Femur (tissue), 1 donor: ENCODE data around the gene METTL21C.

Source experiments
- DNase-seq: peaks from one replicate; pipeline ENCODE4 v3.0.0-alpha.2; 2017

Gene METTL21C

DNA sequence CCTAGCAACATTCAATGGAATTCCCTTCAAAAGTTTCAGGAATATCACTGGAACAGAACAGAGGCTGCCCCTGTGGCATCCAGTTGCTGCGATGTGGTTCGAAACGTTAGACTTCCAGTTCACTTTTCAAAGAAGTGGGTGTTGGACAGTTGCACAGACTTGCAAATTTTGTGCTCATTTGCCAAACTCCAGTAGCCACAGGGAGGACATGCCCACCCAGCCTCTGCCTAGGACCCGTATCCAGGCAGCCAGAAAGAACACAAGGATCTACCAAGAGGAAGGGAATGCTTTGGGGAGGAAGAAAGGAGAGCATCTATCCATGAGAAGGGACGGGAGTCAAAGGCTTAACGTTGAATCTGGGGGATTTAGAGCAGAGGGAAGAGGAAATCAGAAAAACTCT, at the start of gene METTL21C:
Gene METTL21C, minus strand, starts transcription at position 108 of the 400 bp plus-strand sequence. CDS start 546 bp downstream, outside the sequence.
- no peak for DNase-seq

DNA sequence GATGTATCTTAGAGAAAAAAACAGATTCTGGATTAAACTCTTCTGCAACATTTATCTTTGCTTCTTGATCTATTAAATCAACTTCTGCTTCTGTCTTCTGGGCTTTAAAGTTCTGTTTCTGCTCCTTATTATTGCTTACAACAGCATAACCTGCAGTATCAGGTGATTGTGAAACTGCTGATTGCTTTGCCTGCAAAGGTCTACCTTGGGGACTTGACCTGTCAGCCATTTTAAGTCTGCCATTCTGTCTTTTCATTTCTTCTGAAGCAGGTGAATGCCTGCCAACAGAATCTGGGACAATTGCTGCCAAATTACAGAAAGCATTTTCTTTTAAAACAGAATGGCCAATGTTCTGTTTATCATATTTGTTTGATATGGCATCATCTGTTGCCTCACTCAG, 47.7 kb upstream of the METTL21C start:
- no peak for DNase-seq

DNA sequence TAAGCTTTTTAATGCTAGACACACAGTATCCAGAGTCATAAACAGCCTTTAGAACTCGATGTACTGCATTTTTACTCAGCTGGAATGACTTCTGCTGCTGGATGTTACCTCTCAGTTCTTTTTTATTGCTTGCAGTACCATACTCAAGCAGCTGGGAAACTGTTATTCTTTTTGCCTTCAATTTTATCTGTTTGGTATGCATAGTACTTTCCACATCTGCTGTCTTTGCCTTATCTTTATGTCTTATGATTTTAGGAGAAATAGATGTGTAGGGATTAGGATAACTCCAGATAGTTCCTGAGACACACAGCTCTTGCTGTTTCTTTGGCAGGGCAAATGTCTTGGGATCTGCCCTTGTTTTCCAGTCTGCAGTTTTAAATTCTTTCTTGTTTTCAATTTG, 47.3 kb upstream of the METTL21C start:
- no peak for DNase-seq

DNA sequence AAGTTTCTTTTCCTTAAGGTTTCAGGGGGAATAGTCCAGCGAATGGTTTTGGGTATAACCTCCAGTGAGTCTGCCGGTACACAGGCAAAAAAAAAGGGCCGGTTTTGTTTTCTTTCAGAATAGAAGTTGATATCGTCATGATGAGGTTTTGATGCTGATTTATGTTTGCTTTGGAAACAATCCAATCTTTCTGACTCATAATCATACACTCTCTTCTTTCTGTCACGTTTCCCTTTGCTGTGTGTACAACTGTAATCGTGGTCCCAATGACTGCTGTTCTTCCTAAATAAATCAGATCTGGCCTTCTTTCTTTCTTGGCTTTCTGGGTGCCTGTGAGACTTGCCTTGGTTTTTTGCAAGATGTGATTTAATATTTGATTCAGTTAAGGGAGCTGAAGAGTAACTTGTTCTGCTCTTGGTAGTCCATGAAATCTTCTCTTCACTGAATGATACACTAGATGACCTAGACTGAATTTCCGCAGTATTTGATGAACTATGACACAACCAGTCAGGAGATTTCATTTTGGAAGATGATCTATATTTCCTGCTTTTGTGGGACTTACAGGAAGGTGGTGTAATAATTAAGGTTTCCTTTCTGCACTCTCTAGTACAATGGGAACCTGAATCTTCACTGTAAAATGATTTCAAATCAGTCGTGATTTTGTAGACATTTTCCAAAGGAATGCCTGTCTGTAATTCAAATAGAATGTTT, 34.9 kb upstream of the METTL21C start:
- no peak for DNase-seq

DNA sequence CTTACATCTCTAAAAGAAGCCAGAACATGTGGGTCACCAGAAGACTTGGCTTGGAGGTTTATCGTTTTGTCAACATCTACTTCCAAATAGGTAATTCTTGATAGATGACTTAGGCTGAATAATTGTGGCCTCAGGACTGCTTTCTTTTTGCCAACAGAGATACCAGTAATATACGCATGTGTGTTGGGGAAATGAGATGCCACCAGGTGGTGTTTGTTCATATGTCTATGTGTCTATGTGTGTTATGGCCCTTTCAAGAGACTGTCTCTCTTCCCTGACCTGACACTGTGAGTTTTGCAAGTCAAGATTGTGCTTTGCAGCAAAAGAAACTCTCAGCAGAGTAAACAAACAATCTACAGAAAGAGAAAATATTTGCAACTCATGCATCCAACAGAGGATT, 31.6 kb upstream of the METTL21C start:
- no peak for DNase-seq

DNA sequence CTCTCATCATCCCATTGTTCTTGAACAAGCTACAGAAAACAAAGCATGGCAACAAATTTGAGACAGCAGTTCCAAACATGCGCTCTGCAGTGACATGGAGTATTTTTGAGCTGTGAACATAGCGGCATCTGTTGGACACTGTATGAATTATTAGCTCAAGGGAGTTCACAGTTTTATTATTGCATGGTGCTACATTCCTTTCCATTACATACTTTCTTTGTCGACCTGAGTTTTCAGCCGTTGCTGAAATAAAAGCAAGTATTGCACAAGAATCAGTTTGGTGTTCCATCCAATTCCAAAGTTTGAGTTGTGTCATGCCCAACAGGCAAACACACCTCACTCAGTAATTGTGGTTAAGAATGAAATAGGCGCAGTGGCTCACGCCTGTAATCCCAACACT, 30.1 kb upstream of the METTL21C start:
- DNase-seq, result no peak

DNA sequence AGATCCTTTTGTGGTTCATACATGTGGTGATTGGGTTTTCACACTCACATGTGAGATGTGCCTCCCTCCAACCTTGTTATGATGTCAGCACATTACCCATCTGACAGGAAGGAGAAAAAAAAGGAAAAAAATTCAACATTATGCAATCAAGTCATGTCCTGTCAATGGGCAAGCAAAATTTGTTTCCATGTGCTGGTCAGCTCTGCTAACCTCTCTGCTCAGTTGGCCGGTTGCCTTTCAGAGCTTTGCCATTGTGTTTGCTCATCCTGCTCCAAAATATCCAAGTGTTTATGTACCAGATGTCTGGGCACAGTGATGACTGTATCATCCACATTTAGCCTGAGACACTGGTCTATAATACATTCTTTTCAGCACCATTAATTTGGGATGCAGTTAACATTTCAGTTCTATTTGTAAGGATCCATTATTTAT, 27.0 kb upstream of the METTL21C start:
- no peak for DNase-seq

DNA sequence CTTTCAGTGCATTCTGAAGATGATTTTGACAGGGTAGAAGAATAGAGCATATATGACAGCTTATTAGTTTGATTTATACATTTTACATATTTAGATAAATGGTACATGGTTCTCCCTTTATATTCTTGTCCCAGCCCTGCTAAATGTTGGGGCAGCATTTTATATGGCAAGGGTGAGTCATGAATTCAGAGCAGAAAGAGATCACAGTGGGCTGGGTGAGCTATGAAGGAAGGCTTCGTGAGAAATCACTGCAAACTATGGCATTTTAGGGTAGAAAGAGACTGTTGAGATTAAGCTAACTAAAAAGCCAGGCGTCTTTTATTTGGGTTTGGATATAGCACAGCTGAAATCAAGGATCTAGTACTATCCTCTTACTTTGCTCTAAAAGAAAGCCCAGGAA, 23.9 kb upstream of the METTL21C start:
- DNase-seq, result no peak

DNA sequence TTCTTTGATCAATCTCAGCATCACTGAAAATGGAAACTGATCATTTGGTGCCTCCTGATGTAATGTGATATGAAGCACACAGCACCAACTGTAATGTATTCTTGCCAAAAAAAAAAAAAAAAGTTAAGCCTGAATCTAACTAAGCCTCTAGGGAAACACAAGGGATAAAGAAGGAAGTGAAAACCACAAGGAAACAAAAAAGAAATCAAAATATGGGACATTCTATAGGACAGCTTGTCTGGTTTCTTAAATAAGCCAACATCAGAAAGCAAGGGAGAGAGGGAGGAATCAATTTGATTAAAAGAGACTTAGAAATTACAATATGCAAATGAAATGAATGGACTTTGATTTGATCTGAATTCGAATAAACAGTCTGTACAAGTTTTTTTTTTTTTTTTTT, 20.6 kb upstream of the METTL21C start:
- DNase-seq, result no peak

DNA sequence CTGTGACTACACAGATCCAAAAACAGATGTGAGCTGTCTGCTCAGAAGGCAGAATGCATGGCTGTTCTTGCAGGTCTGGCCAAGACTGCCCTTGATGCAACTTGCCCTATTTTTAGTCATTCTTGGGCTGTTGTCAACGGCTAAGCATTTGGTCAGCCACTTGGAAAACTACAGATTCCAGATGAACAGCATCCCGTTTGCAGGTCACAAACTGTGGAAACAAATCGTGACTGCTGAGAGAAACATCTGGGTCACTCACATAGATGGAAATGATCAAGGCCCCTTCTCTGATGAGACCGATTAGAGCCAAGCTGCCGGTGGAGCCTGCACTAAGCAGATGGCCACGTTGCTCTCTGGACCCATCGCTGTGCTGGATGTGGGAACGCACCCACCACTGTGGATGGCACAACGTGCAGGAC, 15.4 kb upstream of the METTL21C start:
- no peak for DNase-seq

DNA sequence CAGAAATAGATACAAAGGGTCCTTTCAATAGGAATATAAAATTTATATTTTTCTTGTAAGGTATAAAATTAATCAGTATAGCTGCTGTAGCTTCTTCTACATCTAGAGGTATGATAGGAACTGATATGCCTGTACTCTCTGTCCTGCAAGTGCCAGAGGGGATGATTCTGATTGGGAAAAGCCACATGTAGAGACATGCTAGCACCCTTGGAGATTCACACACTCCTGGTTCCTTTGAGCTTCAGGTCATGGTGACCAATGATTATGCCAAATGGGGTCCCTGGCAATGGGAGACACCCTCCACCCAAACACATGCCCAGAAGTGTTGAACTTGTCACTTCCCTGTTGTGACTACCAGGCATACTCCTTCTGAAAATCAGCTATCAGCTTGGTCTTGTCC, 14.7 kb upstream of the METTL21C start:
- DNase-seq, result no peak

DNA sequence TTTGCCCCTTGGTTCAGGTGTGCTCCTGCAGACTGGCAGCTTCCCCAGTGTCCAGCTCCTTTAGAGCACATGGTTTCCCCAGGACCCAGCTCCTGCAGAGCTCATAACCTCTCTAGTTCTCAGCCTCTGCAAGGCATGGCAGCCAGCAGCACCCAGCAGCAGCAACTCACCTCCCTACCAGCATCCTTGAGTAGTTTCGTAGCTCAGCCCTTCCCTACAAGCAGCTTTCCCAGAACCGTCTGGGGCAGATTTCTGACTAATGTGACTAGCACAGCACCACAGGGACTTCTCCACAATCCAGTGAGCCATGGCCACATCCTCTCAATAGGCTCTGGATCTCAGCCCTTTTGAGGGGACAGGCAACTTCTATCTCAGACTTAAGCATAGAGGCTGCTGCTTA, 14.1 kb upstream of the METTL21C start:
- DNase-seq, result no peak

DNA sequence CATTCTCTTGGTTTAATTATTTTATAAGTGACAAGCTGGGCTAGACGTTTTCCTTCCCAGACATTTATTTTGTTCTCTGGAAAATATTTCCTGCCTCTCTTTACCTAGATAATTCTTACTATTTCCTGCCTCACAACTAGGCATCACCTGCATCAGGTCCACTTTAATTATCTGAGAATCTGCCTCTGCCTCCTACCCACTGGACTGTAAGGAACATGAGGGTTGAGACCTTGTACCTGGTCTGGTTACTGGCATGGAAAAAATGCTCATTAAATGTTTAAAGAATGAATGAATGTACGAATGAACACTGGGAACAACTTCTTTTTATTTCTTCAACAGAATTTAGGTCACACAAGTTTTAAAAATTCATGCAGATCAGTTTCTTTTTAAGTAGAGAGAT, 13.4 kb upstream of the METTL21C start:
- DNase-seq, result no peak

DNA sequence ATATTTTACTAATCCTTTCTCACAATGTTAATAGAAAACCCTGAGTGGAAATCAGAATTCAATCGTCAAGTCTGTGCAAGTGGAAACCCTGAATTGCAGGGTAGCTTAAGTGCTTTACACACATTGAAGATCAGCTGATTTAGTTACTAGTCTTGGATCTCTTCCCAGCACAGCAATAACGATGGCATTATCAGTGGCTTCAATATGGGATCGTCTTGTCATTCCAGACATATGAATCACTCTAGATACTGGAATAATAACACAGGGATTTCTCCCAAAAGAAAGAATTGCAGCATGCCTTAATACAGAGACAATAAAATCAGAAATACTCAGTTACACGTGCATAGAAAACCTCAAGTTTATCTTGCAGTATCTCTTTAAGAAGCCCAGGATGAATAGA, 12.6 kb upstream of the METTL21C start:
- DNase-seq, result no peak

DNA sequence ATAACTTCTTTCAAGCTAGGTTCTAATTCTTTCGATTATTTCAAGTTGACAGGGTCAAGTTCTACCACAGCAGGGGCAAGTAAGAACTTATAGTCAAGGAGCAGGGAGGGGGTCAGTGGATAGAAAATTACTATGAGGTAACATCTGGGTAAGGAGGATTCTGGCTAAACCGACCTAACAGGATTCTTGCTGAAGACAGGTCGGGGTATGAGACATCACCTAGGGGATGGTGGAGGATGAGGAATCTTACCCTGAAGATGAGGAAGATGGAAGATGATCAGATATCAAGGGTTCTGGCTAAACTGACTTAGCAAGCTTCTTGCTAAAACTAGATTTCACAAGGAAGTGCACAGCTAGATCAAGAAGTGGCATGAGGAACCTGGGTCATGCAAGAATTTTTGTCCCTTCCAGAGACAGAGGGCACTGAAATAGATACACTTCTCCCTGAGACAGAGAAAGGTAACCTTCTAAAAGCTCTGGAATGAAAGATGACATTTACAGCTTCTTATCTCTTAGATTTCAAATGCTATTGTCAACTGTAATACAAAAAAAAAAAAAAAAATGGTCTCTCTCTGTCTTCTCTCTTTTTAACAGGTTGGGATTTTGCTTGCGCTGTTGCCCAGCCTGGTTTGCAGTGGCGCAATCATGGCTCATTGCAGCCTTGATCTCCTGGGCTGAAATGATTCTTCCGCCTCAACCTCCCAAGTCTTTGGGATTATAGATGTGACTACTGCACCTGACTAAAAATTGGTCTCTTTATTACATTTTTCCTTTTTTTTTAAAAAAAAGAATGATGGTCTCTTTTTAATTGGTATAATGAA, 9.6 kb upstream of the METTL21C start:
- no peak for DNase-seq

DNA sequence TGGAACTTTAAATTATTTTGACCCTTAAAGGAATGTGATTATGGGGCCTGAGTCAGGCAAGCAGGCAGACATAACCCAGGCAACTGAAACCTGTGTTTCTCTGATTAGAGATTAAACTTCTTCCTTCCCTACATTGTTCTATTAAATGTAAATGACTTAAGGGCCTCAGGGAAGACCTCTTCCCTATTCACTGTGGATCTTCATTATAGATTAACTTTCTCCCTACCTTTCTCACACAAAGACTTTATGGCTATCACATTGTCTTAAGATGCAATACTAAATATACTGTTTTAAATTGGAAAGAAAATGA, 8.8 kb upstream of the METTL21C start:
- no peak for DNase-seq

DNA sequence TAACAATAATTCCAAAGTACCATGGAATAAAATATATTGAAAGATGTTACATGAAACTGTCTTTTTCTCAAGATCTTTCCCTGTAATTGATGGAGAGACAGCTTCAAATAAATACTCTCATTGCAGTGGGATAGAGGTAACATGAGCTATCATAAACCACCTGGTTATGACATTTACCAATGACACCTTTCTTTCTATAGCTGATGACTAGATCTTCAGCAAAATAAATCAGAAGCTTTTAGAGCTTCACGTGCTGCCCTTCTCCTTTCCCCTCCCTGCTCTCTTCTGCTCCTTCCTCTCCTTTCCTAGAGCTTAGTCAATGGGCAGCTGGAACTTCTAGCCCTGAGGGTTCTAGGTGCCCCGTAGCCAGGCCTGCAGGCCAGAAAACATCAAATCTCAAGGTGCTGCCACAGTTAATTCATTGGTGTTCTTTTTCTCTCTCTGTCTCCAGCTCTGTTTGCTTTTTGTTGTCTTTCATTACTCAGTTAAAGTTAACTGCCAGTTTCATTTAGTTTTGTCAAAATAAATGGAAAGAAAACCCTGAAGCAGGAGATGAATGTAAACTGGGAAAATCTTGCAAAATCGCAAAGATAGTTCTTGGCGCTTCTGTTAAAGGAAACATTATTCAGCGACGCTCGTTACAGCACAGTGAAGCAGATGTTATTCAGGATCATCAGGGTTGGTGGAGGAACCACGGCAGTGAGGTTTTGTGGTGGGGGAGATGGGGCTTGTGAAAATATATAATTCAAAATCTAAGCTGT, 8.3 kb upstream of the METTL21C start:
- no peak for DNase-seq

DNA sequence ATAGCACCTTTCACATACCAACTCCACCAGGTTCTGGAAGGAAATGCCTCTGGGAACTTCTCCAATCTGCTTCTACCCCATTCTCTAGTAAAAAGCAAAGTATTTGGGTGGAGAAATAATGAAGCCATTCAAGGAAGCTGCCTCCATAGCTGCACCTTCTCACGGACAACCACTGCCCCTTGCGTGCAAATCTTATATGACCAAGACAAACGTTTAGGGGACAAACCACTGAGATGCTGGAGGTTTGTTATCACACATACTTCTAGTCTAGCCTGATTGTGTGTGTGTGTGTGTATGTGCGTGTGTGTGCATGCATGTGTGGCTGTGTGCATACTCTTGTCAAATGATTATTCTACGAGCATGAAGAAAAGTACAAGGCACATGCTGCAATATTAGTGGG, 6.5 kb upstream of the METTL21C start:
- DNase-seq, result no peak

DNA sequence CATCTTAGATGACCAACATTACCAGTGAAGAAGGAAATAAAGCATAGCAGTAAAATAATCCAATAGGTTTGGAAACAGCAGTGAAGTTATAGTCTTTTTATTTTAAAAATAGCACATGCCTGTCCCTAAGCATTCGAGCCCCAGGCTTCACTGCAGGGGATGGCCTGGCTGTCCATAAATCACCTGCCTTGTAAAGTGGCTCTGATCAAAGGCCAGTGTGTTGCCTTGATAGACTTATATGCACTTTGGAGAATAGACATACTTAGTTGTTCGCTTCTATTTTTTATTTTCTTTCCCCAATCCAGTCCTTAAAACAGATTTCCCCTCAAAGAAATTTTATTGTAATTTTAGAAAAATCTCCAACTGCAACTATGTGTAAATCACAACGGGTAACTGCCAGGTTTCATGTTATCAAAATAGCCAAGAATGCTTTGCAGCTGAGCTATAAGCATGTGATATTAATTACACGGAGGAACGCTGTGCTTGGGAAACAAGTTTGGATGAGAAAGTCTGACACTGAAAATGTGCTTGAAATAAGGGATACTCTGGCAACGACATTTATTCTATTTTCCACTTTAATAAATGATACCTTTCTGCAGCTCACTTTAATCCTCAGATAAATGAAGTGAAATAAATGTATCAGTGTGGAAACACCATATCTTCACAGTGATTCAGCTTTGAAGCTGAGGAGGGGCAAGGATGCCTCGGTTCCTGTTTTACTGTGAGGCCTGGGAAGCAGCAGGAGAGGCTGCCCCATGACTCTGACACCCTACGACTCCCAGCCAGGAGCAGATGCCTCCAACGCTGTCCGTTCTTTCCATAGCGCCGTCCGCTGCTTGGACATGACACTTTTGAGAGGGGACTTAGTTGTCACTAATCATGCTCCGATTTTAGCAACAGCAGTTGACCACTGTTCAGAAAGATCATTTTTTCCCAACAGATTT, 5.5 kb upstream of the METTL21C start:
- DNase-seq, result no peak

DNA sequence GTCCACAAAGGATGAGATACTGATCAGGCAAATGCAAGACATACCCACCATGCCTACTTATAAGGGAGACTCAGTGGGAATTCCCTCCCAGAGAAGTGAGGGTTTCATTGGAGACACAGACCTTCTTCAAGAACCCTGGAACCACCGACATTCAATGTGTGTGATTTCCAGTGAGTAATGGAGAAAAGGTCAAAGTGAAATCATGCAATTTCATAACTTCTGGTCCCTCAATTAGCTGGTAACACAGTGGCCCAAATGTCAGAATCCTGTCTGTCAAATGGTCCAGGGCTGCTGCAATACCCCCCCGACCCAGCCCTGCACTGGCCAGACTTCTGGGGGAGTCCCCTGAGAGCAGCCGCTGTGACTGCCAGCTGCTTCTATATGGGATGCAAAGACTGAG, 4.7 kb upstream of the METTL21C start:
- DNase-seq, result no peak

DNA sequence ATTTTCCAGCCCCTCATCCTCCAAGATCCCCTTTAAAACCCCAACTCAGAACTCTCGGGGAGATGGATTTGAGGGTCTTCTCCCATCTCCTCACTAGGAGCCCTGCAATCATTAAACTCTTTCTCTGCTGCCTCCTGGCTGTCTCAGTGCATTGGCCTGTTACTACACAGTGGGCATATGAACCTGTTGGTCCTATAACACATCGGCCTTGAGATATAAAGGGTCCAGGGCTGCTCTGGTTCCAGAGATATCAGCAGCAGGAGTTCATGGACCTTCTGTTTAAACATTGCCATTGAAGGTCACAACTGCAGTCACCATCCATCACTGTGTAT, 3.8 kb upstream of the METTL21C start:
- DNase-seq, result no peak

DNA sequence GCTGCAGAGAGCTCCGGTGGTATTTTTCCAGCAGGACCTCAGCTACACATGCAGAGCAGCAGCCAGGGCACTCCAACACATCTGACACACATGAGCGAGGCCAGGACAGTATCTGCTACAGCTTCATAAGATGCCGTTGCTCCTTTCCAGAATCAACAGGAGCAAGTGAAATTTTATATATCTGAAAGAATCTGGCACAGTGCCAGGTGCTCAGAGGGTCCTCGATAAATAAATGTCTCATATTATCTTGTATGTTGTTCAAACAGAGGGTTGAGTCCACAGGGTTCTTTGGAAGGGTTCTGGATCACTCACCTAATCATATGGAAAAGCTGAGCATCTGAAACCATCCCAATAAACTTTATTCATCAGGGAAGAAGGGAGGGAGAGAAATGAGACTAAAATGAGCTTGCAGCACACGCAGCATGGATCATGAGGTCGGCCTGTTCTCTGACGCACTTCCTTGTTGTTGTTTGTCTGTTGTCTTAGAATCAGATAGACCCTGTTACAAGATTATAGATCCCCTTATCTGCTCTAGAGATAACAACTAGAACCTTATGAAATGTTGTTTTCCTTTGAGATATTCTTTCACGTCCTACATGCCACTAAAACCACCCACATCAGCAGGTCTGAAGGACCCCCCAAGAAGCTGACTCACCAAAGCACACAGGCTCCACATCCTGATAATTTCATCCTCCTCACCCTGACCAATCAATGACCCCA, 3.2 kb upstream of the METTL21C start:
- DNase-seq, result no peak
